Endodermal cell (in vitro differentiated cells): ENCODE measurements around the gene TCF15. TPM values are rescaled to one million over a fixed set of nuclear protein-coding genes. Genes with fewer than 3 reads are reported as not detected.

Source experiments
- DNase-seq: peaks from one replicate; pipeline ENCODE4 v3.0.0-alpha.2; 2017
- H3K27ac ChIP-seq: 2 replicates; pipeline ENCODE4 v1.5.1; 2013; ENCODE audit warnings: mild to moderate bottlenecking, low read depth, low read length, moderate library complexity
- H3K27me3 ChIP-seq: 2 replicates; pipeline ENCODE4 v1.6.1; 2013; ENCODE audit warnings: mild to moderate bottlenecking, low read length, moderate library complexity; ENCODE audit not compliant: insufficient read depth, control insufficient read depth, poor library complexity, severe bottlenecking
- H3K36me3 ChIP-seq: 2 replicates; pipeline ENCODE4 v1.7.0; 2013; ENCODE audit warnings: mild to moderate bottlenecking, low read length, moderate library complexity; ENCODE audit not compliant: control insufficient read depth, insufficient read depth
- H3K4me1 ChIP-seq: one replicate; pipeline ENCODE4 v1.7.0; 2013; ENCODE audit warnings: low read length; ENCODE audit not compliant: control insufficient read depth, insufficient read depth
- H3K4me3 ChIP-seq: 2 replicates; pipeline ENCODE4 v1.5.1; 2013; ENCODE audit warnings: mild to moderate bottlenecking, low read length, moderate library complexity
- H3K9ac ChIP-seq: 2 replicates; pipeline ENCODE4 v1.6.1; 2013; ENCODE audit warnings: mild to moderate bottlenecking, low read length, moderate library complexity; ENCODE audit not compliant: poor library complexity, severe bottlenecking; ENCODE audit errors: extremely low read depth
- H3K9me3 ChIP-seq: 2 replicates; pipeline ENCODE4 v1.6.1; 2013; ENCODE audit warnings: mild to moderate bottlenecking, low read length, moderate library complexity; ENCODE audit not compliant: control insufficient read depth
- H3K27ac Mint-ChIP-seq: 2 replicates; pipeline ENCODE4 v1.8.0; 2020; ENCODE audit warnings: mixed read lengths
- H3K27me3 Mint-ChIP-seq: 2 replicates; pipeline ENCODE4 v1.8.0; 2021; ENCODE audit warnings: mild to moderate bottlenecking, mixed read lengths; ENCODE audit not compliant: insufficient read depth
- H3K36me3 Mint-ChIP-seq: 2 replicates; pipeline ENCODE4 v1.8.0; 2020; ENCODE audit warnings: low read depth, mixed read lengths
- H3K4me1 Mint-ChIP-seq: 2 replicates; pipeline ENCODE4 v1.8.0; 2020; ENCODE audit warnings: mixed read lengths
- H3K4me3 Mint-ChIP-seq: 2 replicates; pipeline ENCODE4 v1.8.0; 2020; ENCODE audit warnings: mild to moderate bottlenecking, moderate library complexity, mixed read lengths
- H3K9me3 Mint-ChIP-seq: 2 replicates; pipeline ENCODE4 v1.8.0; 2020; ENCODE audit warnings: mild to moderate bottlenecking, mixed read lengths
- CTCF ChIP-seq: fragments of 200-600 bp; sonication (generic); conservative IDR thresholded peaks from 2 replicates; pipeline ENCODE4 v1.5.0; 2021; ENCODE audit warnings: antibody characterized with exemption, mild to moderate bottlenecking
- WGBS, 2 experiments: methylation state at CpG; one replicate each; pipeline versions ENCODE4 v1.1.5 to v1.1.7; 2013; ENCODE audit warnings: missing lambda C conversion rate in 2 of 2, mixed read lengths in 1 of 2; ENCODE audit not compliant: insufficient coverage in 1 of 2, insufficient read length in 1 of 2; 5-methylcytosine and 5-hydroxymethylcytosine counted together
- total RNA-seq, 2 donors: library from RNA; stranded (reverse); fragmentation: NEBNext Ultra II Directional in 1 of 2; extraction: Animal tissue kit (Norgen Biotek cat#: 25700) in 1 of 2; gene quantifications; 2 replicates in 1 of 2; 3 replicates in 1 of 2; pipeline ENCODE4 v1.2.1, GENCODE V29; 2021

Gene TCF15
- total RNA-seq, 2 donors from 2014 or later, result 1.9 to 2.2 TPM

- H3K36me3 ChIP-seq, result no peaks in the 10 kb centered on the region
- WGBS, 2 experiments, result 100% methylated on average over 1 to 2 of the region's 2 CpGs
- no peaks in the 10 kb centered on the region for H3K9me3 Mint-ChIP-seq
- H3K27ac ChIP-seq, result no peak overlapping the region
- H3K27ac Mint-ChIP-seq, result no peak overlapping the region
- TF ChIP-seq CTCF, result no peak
- H3K27me3 Mint-ChIP-seq, result peaks cover 3% of the 10 kb centered on the region
- H3K9ac ChIP-seq, result no peak overlapping the region
- H3K4me1 Mint-ChIP-seq, result peaks cover 19% of the 10 kb centered on the region
- H3K27me3 ChIP-seq, result no peaks in the 10 kb centered on the region
- no peaks in the 10 kb centered on the region for H3K4me1 ChIP-seq
- no peak overlapping the region for H3K4me3 ChIP-seq
- no peak for DNase-seq
- no peaks in the 10 kb centered on the region for H3K9me3 ChIP-seq
- H3K4me3 Mint-ChIP-seq, result no peak overlapping the region
- H3K36me3 Mint-ChIP-seq, result no peaks in the 10 kb centered on the region
Observed at GRCh38 chr20:556984-557383, 53.1 kb downstream of the TCF15 start.

GRCh38 chr20:555976-556385 is 54.1 kb downstream of the TCF15 start:
- Histone ChIP-seq H3K27ac (no peak overlapping the region), H3K4me3 (no peak overlapping the region), H3K36me3 (no peaks in the 10 kb centered on the region), H3K9me3 (no peaks in the 10 kb centered on the region), H3K27me3 (no peaks in the 10 kb centered on the region), H3K4me1 (no peaks in the 10 kb centered on the region), H3K9ac (no peak overlapping the region)
- WGBS, 2 experiments, result 76 to 82% methylated on average over 6 of the region's 6 CpGs
- TF ChIP-seq CTCF, result no peak
- peak; percentile 86 for DNase-seq
- H3K27me3 Mint-ChIP-seq, result peaks cover 3% of the 10 kb centered on the region
- H3K4me3 Mint-ChIP-seq, result peak overlapping the region; percentile 10
- no peaks in the 10 kb centered on the region for H3K9me3 Mint-ChIP-seq
- peak overlapping the region; percentile 8 for H3K27ac Mint-ChIP-seq
- H3K4me1 Mint-ChIP-seq, result peaks cover 25% of the 10 kb centered on the region
- H3K36me3 Mint-ChIP-seq, result no peaks in the 10 kb centered on the region

Other genes starting within 250 kb of the TCF15 start
- 1 to 10 TPM; 4.0 TPM for gene TRIB3, start 229.5 kb downstream of the TCF15 start, total RNA-seq
- 10 to 100 TPM; 61.7 to 63.7 TPM for gene RBCK1, start 202.0 kb downstream of the TCF15 start, total RNA-seq
- 10 to 100 TPM; 24.9 to 28.0 TPM for gene TBC1D20, start 147.8 kb downstream of the TCF15 start, total RNA-seq
- gene CSNK2A1, start 66.5 kb downstream of the TCF15 start, total RNA-seq, result 100 to 1,000 TPM; 202 to 239 TPM
- 10 to 100 TPM in 1 of 2 donors, 1 to 10 TPM in 1; 9.7 to 19.3 TPM for gene SRXN1, start 42.9 kb upstream of the TCF15 start, total RNA-seq
- gene SCRT2, start 65.5 kb upstream of the TCF15 start, total RNA-seq, result not detected
- gene SLC52A3, start 158.2 kb upstream of the TCF15 start, total RNA-seq, result 1 to 10 TPM; 3.1 to 5.7 TPM
- 10 to 100 TPM; 12.1 to 16.9 TPM for gene FAM110A, start 223.4 kb upstream of the TCF15 start, total RNA-seq